Astrocyte of the cerebellum (primary cell): ENCODE results near the gene OLR1.

Experiments
- DNase-seq: peaks from one replicate; pipeline ENCODE4 v3.0.0-alpha.2; 2011; ENCODE audit warnings: low read depth
- H3K4me3 ChIP-seq: 2 replicates; pipeline ENCODE4 v1.5.1; 2011; ENCODE audit warnings: mild to moderate bottlenecking, low read depth, low read length, moderate library complexity
- CTCF ChIP-seq: IDR thresholded peaks from 2 replicates; pipeline ENCODE4 v1.5.1; 2012; ENCODE audit warnings: low read length, low read depth, moderate library complexity, mild to moderate bottlenecking; ENCODE audit errors: missing control alignments
- in situ Hi-C: cut with HindIII; loops from 2 replicates; pipeline ENCODE4 v1.10.0; 2017; ENCODE audit warnings: low sequenced_read_pairs

OLR1 gene

GRCh38 chr12:10167599-10167998 lies 4.3 kb downstream of the OLR1 start:
- no peak overlapping the region for H3K4me3 ChIP-seq
- in situ Hi-C loops: no loop called here
- DNase-seq: no peak
- no peak for TF ChIP-seq CTCF

GRCh38 chr12:10165421-10165820 lies 6.5 kb downstream of the OLR1 start:
- no peak for DNase-seq
- no peak overlapping the region for H3K4me3 ChIP-seq
- TF ChIP-seq CTCF: no peak
- in situ Hi-C loops: no loop called here

GRCh38 chr12:10163084-10163483 lies 8.8 kb downstream of the OLR1 start:
- in situ Hi-C loops: loop anchor here (5.0 kb wide), 1 partner anchor 64 kb away; no protein-coding TSS in a partner anchor
- H3K4me3 ChIP-seq: no peak overlapping the region
- DNase-seq: no peak
- no peak for TF ChIP-seq CTCF

- TF ChIP-seq CTCF: no peak
- H3K4me3 ChIP-seq: no peak overlapping the region
- no peak for DNase-seq
- in situ Hi-C loops: loop anchor here (5.0 kb wide), 1 partner anchor 66 kb away; no protein-coding TSS in a partner anchor
Measured at GRCh38 chr12:10160617-10161385, 11.1 kb downstream of the OLR1 start.

- TF ChIP-seq CTCF: no peak
- in situ Hi-C loops: no loop called here
- DNase-seq: no peak
Measured at GRCh38 chr12:10159280-10159679, 12.7 kb downstream of the OLR1 start.

GRCh38 chr12:10158406-10158805 lies 13.5 kb downstream of the OLR1 start:
- in situ Hi-C loops: no loop called here
- no peak for TF ChIP-seq CTCF
- DNase-seq: no peak
- no peak overlapping the region for H3K4me3 ChIP-seq

More at GRCh38 chr12:10159280-10159679, 12.7 kb downstream of the OLR1 start:
- H3K4me3 ChIP-seq: no peak overlapping the region
